Erythroblast (primary cell): ENCODE results near the gene ACVR1.

ENCODE experiments used
- DNase-seq, 2 experiments: peaks; one replicate each; lab custom pipeline; 2025; lab: John Stamatoyannopoulos, UW
- GATA1 ChIP-seq: IDR thresholded peaks from 2 replicates; pipeline ENCODE4 v1.6.1; 2011; ENCODE audit warnings: low read depth, mild to moderate bottlenecking, control low read depth, low read length, moderate library complexity
- POLR2A ChIP-seq: IDR thresholded peaks from 2 replicates; pipeline ENCODE4 v1.6.1; 2011; ENCODE audit warnings: mild to moderate bottlenecking, low read length

The ACVR1 gene

GRCh38 chr2:157880927-157881326 lies 4.8 kb upstream of the ACVR1 start:
- DNase-seq: no peak
- no peak for TF ChIP-seq POLR2A
- no peak for TF ChIP-seq GATA1

GRCh38 chr2:157877761-157878400 lies 1.8 kb upstream of the ACVR1 start:
- TF ChIP-seq GATA1 (no peak), POLR2A (no peak)
- DNase-seq: no peak

GRCh38 chr2:157876786-157877138 lies 632 bp upstream of the ACVR1 start:
- TF ChIP-seq GATA1 (no peak), POLR2A (no peak)
- no peak for DNase-seq

GRCh38 chr2:157875641-157876065 lies 477 bp downstream of the ACVR1 start:
- TF ChIP-seq POLR2A (no peak), GATA1 (no peak)
- DNase-seq: peak; percentile 40 to 64

GRCh38 chr2:157874997-157875640 lies 1.0 kb downstream of the ACVR1 start:
- TF ChIP-seq POLR2A (no peak), GATA1 (no peak)
- peak in 1 of 2 experiments; percentile 28 for DNase-seq

GRCh38 chr2:157874348-157874747 lies 1.8 kb downstream of the ACVR1 start:
- TF ChIP-seq POLR2A: no peak
- no peak for TF ChIP-seq GATA1
- no peak for DNase-seq

- DNase-seq: no peak
- TF ChIP-seq GATA1 (no peak), POLR2A (no peak)
Measured at GRCh38 chr2:157872791-157873190, 3.3 kb downstream of the ACVR1 start.

- TF ChIP-seq GATA1 (no peak), POLR2A (no peak)
- DNase-seq: no peak
Measured at GRCh38 chr2:157871415-157871814, 4.7 kb downstream of the ACVR1 start.

GRCh38 chr2:157868993-157869392 lies 7.1 kb downstream of the ACVR1 start:
- no peak for DNase-seq
- TF ChIP-seq POLR2A: no peak
- no peak for TF ChIP-seq GATA1

- DNase-seq: no peak
- TF ChIP-seq POLR2A (no peak), GATA1 (no peak)
Measured at GRCh38 chr2:157867703-157868102, 8.4 kb downstream of the ACVR1 start.

GRCh38 chr2:157866666-157867642 lies 9.2 kb downstream of the ACVR1 start:
- DNase-seq: no peak
- no peak for TF ChIP-seq POLR2A
- no peak for TF ChIP-seq GATA1

GRCh38 chr2:157866202-157866601 lies 9.9 kb downstream of the ACVR1 start:
- no peak for TF ChIP-seq GATA1
- TF ChIP-seq POLR2A: no peak
- no peak for DNase-seq

- no peak for DNase-seq
- TF ChIP-seq POLR2A (no peak), GATA1 (no peak)
Measured at GRCh38 chr2:157864857-157865430, 11.2 kb downstream of the ACVR1 start.
